OCI-LY7 (cell line): Measurements from ENCODE around the gene KNG1. TPM values are rescaled to one million over a fixed set of nuclear protein-coding genes. Genes with fewer than 3 reads are reported as not detected.
"Not testable (repeated sequence)": the region's sequence is repeated elsewhere in the genome, so short reads cannot be mapped to it uniquely, and the experiment has no call there.

Experiments
- BruUV-seq: library from RNA; stranded (reverse); fragments of 400-500 nt; replicated peaks from 2 replicates; lab custom pipeline; 2021; lab: Mats Ljungman, UMichigan
- CTCF ChIA-PET: fragments of 300-600 bp; sonication (Branson Sonifier 250); formaldehyde crosslinking; loops from one replicate; lab custom pipeline; 2022; ENCODE audit warnings: antibody characterized with exemption; ENCODE audit not compliant: unreplicated experiment; lab: Charles Lee
- POLR2A ChIA-PET: fragments of 300-600 bp; sonication (Branson Sonifier 250); formaldehyde crosslinking; loops from one replicate; lab custom pipeline; 2022; ENCODE audit warnings: antibody characterized with exemption; lab: Charles Lee
- DNase-seq: peaks from one replicate; pipeline ENCODE4 v3.0.0-alpha.2; 2015; ENCODE audit warnings: low spot score
- H2AFZ ChIP-seq: fragments of 200-600 bp; sonication (generic), shearing (Covaris generic); 2 replicates; pipeline ENCODE4 v1.6.1; 2014; ENCODE audit warnings: mild to moderate bottlenecking, antibody characterized with exemption, low read length, moderate library complexity
- H3K27ac ChIP-seq: fragments of 200-600 bp; sonication (generic); 2 replicates; pipeline ENCODE4 v1.5.1; 2014; ENCODE audit warnings: mixed run types, low read depth, mild to moderate bottlenecking, moderate library complexity, low read length, inconsistent platforms; ENCODE audit not compliant: poor library complexity, severe bottlenecking
- H3K36me3 ChIP-seq: fragments of 200-600 bp; sonication (generic); 2 replicates; pipeline ENCODE4 v1.6.1; 2014; ENCODE audit warnings: mild to moderate bottlenecking, antibody characterized with exemption, low read length, moderate library complexity, mixed read lengths; ENCODE audit not compliant: insufficient read depth
- H3K4me1 ChIP-seq: fragments of 200-600 bp; sonication (generic); 2 replicates; pipeline ENCODE4 v1.5.1; 2014; ENCODE audit warnings: mild to moderate bottlenecking, low read length; ENCODE audit not compliant: insufficient read depth, poor library complexity, severe bottlenecking
- H3K4me2 ChIP-seq: fragments of 200-600 bp; sonication (generic); 2 replicates; pipeline ENCODE4 v1.6.1; 2014; ENCODE audit warnings: mild to moderate bottlenecking, low read length
- H3K4me3 ChIP-seq: fragments of 200-600 bp; sonication (generic); 2 replicates; pipeline ENCODE4 v1.5.1; 2014; ENCODE audit warnings: mild to moderate bottlenecking, low read depth, low read length; ENCODE audit not compliant: poor library complexity, severe bottlenecking
- H3K79me2 ChIP-seq: fragments of 200-600 bp; sonication (generic); 2 replicates; pipeline ENCODE4 v1.6.1; 2016; ENCODE audit warnings: low read depth, mild to moderate bottlenecking, low read length, moderate library complexity, mixed read lengths; ENCODE audit not compliant: insufficient read depth
- H3K9me2 ChIP-seq: fragments of 200-600 bp; sonication (generic); 2 replicates; pipeline ENCODE4 v1.6.1; 2016; ENCODE audit warnings: mild to moderate bottlenecking, low read length, mixed read lengths; ENCODE audit not compliant: insufficient read depth
- H3K9me3 ChIP-seq: fragments of 200-600 bp; sonication (generic); 2 replicates; pipeline ENCODE4 v1.6.1; 2014; ENCODE audit warnings: mild to moderate bottlenecking, mixed run types, low read length, mixed read lengths
- H4K20me1 ChIP-seq: fragments of 200-600 bp; sonication (generic); 2 replicates; pipeline ENCODE4 v1.6.1; 2014; ENCODE audit warnings: mild to moderate bottlenecking, antibody characterized with exemption, low read length, moderate library complexity, mixed read lengths; ENCODE audit not compliant: insufficient read depth
- CTCF ChIP-seq: fragments of 200-600 bp; sonication (generic); conservative IDR thresholded peaks from 2 replicates; pipeline ENCODE4 v1.5.1; 2014; ENCODE audit warnings: mild to moderate bottlenecking, antibody characterized with exemption, low read length, moderate library complexity, mixed read lengths
- EZH2phosphoT487 ChIP-seq: fragments of 200-600 bp; sonication (generic); IDR thresholded peaks from 2 replicates; pipeline ENCODE4 v1.6.1; 2018; ENCODE audit warnings: low read depth, borderline replicate concordance, mild to moderate bottlenecking, mixed run types, antibody characterized with exemption, low read length, moderate library complexity, mixed read lengths
- intact Hi-C: fragments of 100-400 bp; cut with micrococcal nuclease; formaldehyde crosslinking; loops from one replicate; pipeline ENCODE4 v1.10.0; 2022; ENCODE audit not compliant: unreplicated experiment
- total RNA-seq, 2 experiments: library from RNA; depleted of rRNA in 1 of 2; stranded (reverse); fragments of >200 nt in 1 of 2; shearing (Covaris generic) in 1 of 2; gene quantifications; 2 replicates each; pipeline ENCODE4 v1.2.3, GENCODE V29; 2014 to 2022

Gene KNG1
- total RNA-seq, 2 experiments from 2014 or later, result not detected

- no peaks in the 10 kb centered on the region for H3K9me2 ChIP-seq
- H3K36me3 ChIP-seq, result no peaks in the 10 kb centered on the region
- no peak for TF ChIP-seq CTCF
- no peak for TF ChIP-seq EZH2phosphoT487
- 0 out of 2 replicates have a peak, but pooled peaks cover 9% of the 10 kb centered on the region for H3K9me3 ChIP-seq
- no peak overlapping the region for H2AFZ ChIP-seq
- H3K79me2 ChIP-seq, result no peaks in the 10 kb centered on the region
- no peaks in the 10 kb centered on the region for H3K4me1 ChIP-seq
- intact Hi-C loops, result no loop called here
- BruUV-seq, result no TSS peak
- H3K4me3 ChIP-seq, result no peak overlapping the region
- H3K27ac ChIP-seq, result no peak overlapping the region
- no peak overlapping the region for H3K4me2 ChIP-seq
- ChIA-PET CTCF (no interaction called here), POLR2A (interaction anchor here (0.7 kb wide), 2 partner anchors 482 to 699 kb away, joined by 3 to 4 read pairs; no protein-coding TSS in a partner anchor)
- H4K20me1 ChIP-seq, result no peaks in the 10 kb centered on the region
- no peak for DNase-seq
Observed at GRCh38 chr3:186687120-186687651, 30.0 kb upstream of the KNG1 start.

GRCh38 chr3:186690304-186690703 is 26.9 kb upstream of the KNG1 start:
- intact Hi-C loops, H3K9me3 ChIP-seq, H3K27ac ChIP-seq, H3K79me2 ChIP-seq, H3K4me1 ChIP-seq, H3K4me2 ChIP-seq, H4K20me1 ChIP-seq, DNase-seq, H3K36me3 ChIP-seq, H2AFZ ChIP-seq, BruUV-seq, H3K9me2 ChIP-seq, CTCF ChIA-PET, H3K4me3 ChIP-seq: not testable (repeated sequence)
- POLR2A ChIA-PET, result interaction anchor here (0.6 kb wide), 1 partner anchor 40 kb away, joined by 3 read pairs; no protein-coding TSS in a partner anchor

- intact Hi-C loops, result no loop called here
- H3K9me3 ChIP-seq, result no peaks in the 10 kb centered on the region
- no peaks in the 10 kb centered on the region for H3K79me2 ChIP-seq
- TF ChIP-seq EZH2phosphoT487 (no peak), CTCF (no peak)
- no peaks in the 10 kb centered on the region for H4K20me1 ChIP-seq
- POLR2A ChIA-PET, result interaction anchor here (0.6 kb wide), 1 partner anchor 28 kb away, joined by 3 read pairs; no protein-coding TSS in a partner anchor
- DNase-seq, result no peak
- CTCF ChIA-PET, result no interaction called here
- no peak overlapping the region for H3K4me2 ChIP-seq
- no peak overlapping the region for H3K4me3 ChIP-seq
- H3K36me3 ChIP-seq, result no peaks in the 10 kb centered on the region
- H3K4me1 ChIP-seq, result no peaks in the 10 kb centered on the region
- no peak overlapping the region for H2AFZ ChIP-seq
- no peaks in the 10 kb centered on the region for H3K9me2 ChIP-seq
- no TSS peak for BruUV-seq
- H3K27ac ChIP-seq, result no peak overlapping the region
Observed at GRCh38 chr3:186691676-186692075, 25.5 kb upstream of the KNG1 start.
